ENCODE results near the gene CACNA2D4. TPM values are rescaled to one million over a fixed set of nuclear protein-coding genes. Genes with fewer than 3 reads are reported as not detected.
A peak's percentile ranks its signal among the peaks of the same experiment; 100 is the strongest.

CACNA2D4 gene
- total RNA-seq, 4 donors from 2014 or later, result 0.25 to 3.1 (median 0.68) TPM

- no peak overlapping the region for H3K27ac ChIP-seq
- H3K36me3 ChIP-seq, result no peaks in the 10 kb centered on the region
- H3K4me1 ChIP-seq, result no peaks in the 10 kb centered on the region
- in situ Hi-C loops (cut with MboI; ENCODE audit: low sequenced_read_pairs in 4 of 4) (no loop called here), intact Hi-C loops (cut with DNase I; ENCODE audit: low total_unique reads) (loop anchor here (1.0 kb wide), 1 partner anchor 26 kb away; no protein-coding TSS in a partner anchor)
- no peak overlapping the region for H3K4me3 ChIP-seq
- no peaks in the 10 kb centered on the region for H3K9me3 ChIP-seq
- peak; percentile 70 to 76 for ATAC-seq
- H3K27me3 ChIP-seq, result peaks cover 0 to 14% (median 8%) of the 10 kb centered on the region in 3 donors
- TF ChIP-seq POLR2A (IDR thresholded peaks at IDR 0.05) (no peak), CTCF (IDR thresholded peaks at IDR 0.05 in 4 of 5, conservative IDR thresholded peaks at IDR 0.05 in 1 of 5) (no peak)
- peak; percentile 26 to 55 for DNase-seq
Observed at GRCh38 chr12:1830981-1831963, 87.2 kb downstream of the CACNA2D4 start.

GRCh38 chr12:1830401-1830845 lies 88.0 kb downstream of the CACNA2D4 start:
- intact Hi-C loops (cut with DNase I; ENCODE audit: low total_unique reads), result no loop called here
- H3K4me3 ChIP-seq, result no peak overlapping the region
- no peak for TF ChIP-seq CTCF (IDR thresholded peaks at IDR 0.05 in 4 of 5, conservative IDR thresholded peaks at IDR 0.05 in 1 of 5)
- TF ChIP-seq POLR2A (IDR thresholded peaks at IDR 0.05), result no peak
- H3K27me3 ChIP-seq, result peaks cover 0 to 8% (median 7%) of the 10 kb centered on the region in 3 donors
- no peaks in the 10 kb centered on the region for H3K4me1 ChIP-seq
- no peaks in the 10 kb centered on the region for H3K9me3 ChIP-seq
- H3K36me3 ChIP-seq, result no peaks in the 10 kb centered on the region
- no peak for DNase-seq
- in situ Hi-C loops (cut with MboI; ENCODE audit: low sequenced_read_pairs in 4 of 4), result no loop called here
- ATAC-seq, result no peak
- H3K27ac ChIP-seq, result no peak overlapping the region

GRCh38 chr12:1829306-1829900 lies 89.0 kb downstream of the CACNA2D4 start:
- peaks cover 0 to 11% (median 3%) of the 10 kb centered on the region in 3 donors for H3K27me3 ChIP-seq
- in situ Hi-C loops (cut with MboI; ENCODE audit: low sequenced_read_pairs in 4 of 4) (no loop called here), intact Hi-C loops (cut with DNase I; ENCODE audit: low total_unique reads) (no loop called here)

GRCh38 chr12:1828856-1829255 lies 89.6 kb downstream of the CACNA2D4 start:
- Histone ChIP-seq H3K9me3 (no peaks in the 10 kb centered on the region), H3K4me1 (no peaks in the 10 kb centered on the region), H3K36me3 (no peaks in the 10 kb centered on the region), H3K27ac (no peak overlapping the region), H3K4me3 (no peak overlapping the region), H3K27me3 (peaks cover 0 to 11% (median 3%) of the 10 kb centered on the region in 3 donors)
- in situ Hi-C loops (cut with MboI; ENCODE audit: low sequenced_read_pairs in 4 of 4), result no loop called here
- no peak for DNase-seq
- intact Hi-C loops (cut with DNase I; ENCODE audit: low total_unique reads), result no loop called here
- ATAC-seq, result no peak
- TF ChIP-seq CTCF (IDR thresholded peaks at IDR 0.05 in 4 of 5, conservative IDR thresholded peaks at IDR 0.05 in 1 of 5) (no peak), POLR2A (IDR thresholded peaks at IDR 0.05) (no peak)

More at GRCh38 chr12:1829306-1829900, 89.0 kb downstream of the CACNA2D4 start:
- ATAC-seq (no peak), DNase-seq (no peak)
- Histone ChIP-seq H3K9me3 (no peaks in the 10 kb centered on the region), H3K27ac (no peak overlapping the region), H3K4me3 (no peak overlapping the region), H3K4me1 (no peaks in the 10 kb centered on the region), H3K36me3 (no peaks in the 10 kb centered on the region)
- TF ChIP-seq CTCF (IDR thresholded peaks at IDR 0.05 in 4 of 5, conservative IDR thresholded peaks at IDR 0.05 in 1 of 5) (no peak), POLR2A (IDR thresholded peaks at IDR 0.05) (no peak)
